Gastroesophageal sphincter (tissue), 3 donors: ENCODE results near the gene ACOX1.

Experiments used
- POLR2A ChIP-seq, 2 donors: fragments of 450-650 bp; IDR thresholded peaks; one replicate each; pipeline ENCODE4 v1.6.1; 2017; ENCODE audit warnings: antibody characterized with exemption in 2 of 2, mild to moderate bottlenecking in 2 of 2, moderate library complexity in 1 of 2
- POLR2AphosphoS5 ChIP-seq: sonication (generic); formaldehyde crosslinking; IDR thresholded peaks from one replicate; pipeline ENCODE4 v1.6.1; 2017; ENCODE audit warnings: antibody characterized with exemption
- TF ChIP-seq, protein P1 (sequence below), 4 experiments: fragments of 200-600 bp in 2 of 4; fragments of 450-650 bp in 2 of 4; sonication (generic) in 1 of 4; IDR thresholded peaks; one replicate each; pipeline ENCODE4 v1.5.1; 2017 to 2019; ENCODE audit warnings: antibody characterized with exemption in 4 of 4, mild to moderate bottlenecking in 2 of 4, moderate library complexity in 2 of 4

DNA sequence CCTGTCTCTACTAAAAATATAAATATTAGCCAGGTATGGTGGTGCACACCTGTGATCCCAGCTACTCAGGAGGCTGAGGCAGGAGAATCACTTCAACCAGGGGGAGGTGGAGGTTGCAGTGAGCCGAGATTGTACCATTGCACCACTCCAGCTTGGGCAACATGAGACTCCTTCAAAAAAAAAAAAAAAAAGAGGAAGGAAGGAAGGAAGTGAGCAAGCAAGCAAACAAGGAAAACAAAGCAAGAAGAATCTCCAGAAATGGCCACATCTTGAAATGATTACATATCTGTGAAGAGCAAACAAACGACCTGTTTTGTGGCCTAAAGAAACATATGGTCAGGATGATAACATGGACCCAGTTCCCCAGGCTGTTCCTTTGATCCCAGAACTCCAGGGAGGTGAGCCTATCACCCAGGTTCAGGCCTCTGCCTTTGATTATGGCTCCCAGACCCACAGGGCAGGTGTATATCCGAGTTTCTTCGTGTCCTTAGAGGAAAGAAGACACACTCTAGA, 8.9 kb downstream of the ACOX1 start:
- TF ChIP-seq, protein P1, sequence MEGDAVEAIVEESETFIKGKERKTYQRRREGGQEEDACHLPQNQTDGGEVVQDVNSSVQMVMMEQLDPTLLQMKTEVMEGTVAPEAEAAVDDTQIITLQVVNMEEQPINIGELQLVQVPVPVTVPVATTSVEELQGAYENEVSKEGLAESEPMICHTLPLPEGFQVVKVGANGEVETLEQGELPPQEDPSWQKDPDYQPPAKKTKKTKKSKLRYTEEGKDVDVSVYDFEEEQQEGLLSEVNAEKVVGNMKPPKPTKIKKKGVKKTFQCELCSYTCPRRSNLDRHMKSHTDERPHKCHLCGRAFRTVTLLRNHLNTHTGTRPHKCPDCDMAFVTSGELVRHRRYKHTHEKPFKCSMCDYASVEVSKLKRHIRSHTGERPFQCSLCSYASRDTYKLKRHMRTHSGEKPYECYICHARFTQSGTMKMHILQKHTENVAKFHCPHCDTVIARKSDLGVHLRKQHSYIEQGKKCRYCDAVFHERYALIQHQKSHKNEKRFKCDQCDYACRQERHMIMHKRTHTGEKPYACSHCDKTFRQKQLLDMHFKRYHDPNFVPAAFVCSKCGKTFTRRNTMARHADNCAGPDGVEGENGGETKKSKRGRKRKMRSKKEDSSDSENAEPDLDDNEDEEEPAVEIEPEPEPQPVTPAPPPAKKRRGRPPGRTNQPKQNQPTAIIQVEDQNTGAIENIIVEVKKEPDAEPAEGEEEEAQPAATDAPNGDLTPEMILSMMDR (IDR thresholded peaks at IDR 0.05): no peak
- TF ChIP-seq POLR2AphosphoS5: no peak
- no peak for TF ChIP-seq POLR2A (IDR thresholded peaks at IDR 0.05)
